Effector CD4-positive, alpha-beta T cell (primary cell): ENCODE measurements around the gene PTPRK.

ENCODE experiments used
- DNase-seq: peaks from one replicate; pipeline ENCODE4 v3.0.0-alpha.2; 2020
- total RNA-seq: gene quantifications from one replicate; lab custom pipeline; 2026; lab: John Stamatoyannopoulos, UW

PTPRK gene
- 0.94 reads per million for total RNA-seq

GRCh38 chr6:128520436-128521281 is at the start of gene PTPRK:
Gene PTPRK (minus strand): TSS chr6:128520599. CDS start chr6:128520358, 241 bp downstream.
- peak; percentile 62 for DNase-seq

DNA sequence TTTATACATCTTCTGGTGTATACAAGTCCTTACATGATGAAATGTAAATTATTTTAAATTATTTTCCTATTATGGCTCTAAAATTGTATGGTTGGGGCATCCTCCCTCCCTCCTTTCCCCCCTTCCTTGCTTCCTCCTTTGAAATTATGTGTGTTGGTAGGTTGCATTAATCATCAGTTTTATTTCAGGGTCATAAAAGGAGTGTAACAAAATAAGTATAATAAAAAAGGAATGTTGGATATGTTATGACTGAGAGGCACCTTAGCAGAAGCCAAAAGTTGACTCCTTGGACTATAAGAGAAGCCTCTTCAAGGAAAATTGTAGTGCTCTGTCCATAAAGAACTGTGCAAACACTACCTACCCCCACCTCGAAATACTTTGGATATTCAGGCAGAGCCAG is 46.6 kb upstream of the PTPRK start:
- DNase-seq = no peak

DNA sequence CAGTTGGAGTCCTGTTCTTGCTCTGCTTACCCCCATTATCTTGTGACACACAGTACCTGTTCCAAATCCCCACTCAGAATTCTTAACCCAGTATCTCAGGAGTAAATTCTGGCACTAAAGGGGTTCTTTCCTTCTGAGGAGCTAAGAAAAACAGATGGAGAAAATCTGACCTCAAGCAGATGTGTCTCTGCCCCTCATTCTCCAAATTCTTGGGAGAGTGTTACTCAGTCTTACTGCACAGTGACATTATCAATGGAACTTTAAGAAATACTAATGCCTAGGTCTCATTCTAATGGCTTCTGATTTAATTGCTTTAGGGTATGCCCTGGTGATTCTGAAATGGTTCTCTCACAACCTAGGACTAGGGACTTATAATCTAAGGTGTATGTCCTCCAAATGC is 40.6 kb upstream of the PTPRK start:
- no peak for DNase-seq

GRCh38 chr6:128558924-128559323 is 38.5 kb upstream of the PTPRK start:
- no peak for DNase-seq

DNA sequence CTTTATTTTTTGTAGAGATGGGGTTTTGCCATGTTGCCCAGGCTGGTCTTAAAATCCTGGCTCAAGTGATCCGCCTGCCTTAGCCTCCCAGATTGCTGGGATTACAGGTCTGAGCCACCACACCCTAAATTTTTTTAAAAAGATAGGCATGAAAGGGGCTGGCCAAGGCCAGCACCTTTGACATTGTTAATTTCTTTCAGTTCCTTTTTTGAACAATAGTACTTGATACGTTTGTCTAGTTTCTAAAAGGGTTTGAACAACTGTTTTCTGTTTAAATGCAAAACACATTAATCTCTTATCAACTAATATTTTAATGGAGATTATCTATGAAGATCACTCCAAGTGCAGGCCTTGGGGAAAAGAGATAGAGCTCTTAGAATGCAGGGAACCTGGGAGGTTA is 37.6 kb upstream of the PTPRK start:
- no peak for DNase-seq

- DNase-seq = no peak
Observed at GRCh38 chr6:128557081-128557480, 36.7 kb upstream of the PTPRK start.

GRCh38 chr6:128554302-128554701 is 33.9 kb upstream of the PTPRK start:
- no peak for DNase-seq

DNA sequence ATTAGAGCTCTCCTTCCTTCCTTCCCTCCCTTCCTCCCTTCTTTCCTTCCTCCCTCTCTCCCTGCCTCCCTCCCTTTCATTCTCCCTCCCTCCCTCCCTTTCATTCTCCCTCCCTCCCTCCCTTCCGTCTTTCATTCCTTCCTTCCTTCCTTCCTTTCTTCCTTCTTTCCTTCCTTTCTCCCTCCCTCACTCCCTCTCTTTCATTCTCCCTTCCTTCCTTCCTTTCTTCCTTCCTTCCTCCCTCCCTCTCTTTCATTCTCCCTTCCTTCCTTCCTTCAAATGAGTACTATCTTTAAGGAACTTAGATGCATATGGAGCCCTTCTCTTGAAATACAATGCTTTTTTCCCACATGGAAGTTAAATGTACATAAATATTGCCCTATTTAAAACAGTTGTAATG is 20.9 kb upstream of the PTPRK start:
- DNase-seq = no peak

DNA sequence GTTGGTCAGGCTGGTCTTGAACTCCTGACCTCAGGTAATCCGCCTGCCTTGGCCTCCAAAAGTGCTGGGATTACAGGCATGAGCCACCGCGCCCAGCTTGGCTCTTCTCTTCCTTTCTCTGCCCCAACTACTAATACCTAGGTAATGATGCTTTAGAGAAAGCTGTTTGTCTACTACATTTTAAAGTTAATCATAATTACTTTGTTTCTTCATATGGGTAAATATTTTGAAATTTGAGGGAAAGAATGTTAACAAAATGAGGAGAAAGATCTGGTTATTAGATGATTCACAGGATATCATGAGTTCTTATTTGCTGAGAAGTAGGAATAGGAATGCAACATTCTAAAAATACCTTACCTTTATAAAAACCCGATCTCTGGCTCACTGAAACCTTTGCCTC is 18.4 kb upstream of the PTPRK start:
- DNase-seq = no peak

DNA sequence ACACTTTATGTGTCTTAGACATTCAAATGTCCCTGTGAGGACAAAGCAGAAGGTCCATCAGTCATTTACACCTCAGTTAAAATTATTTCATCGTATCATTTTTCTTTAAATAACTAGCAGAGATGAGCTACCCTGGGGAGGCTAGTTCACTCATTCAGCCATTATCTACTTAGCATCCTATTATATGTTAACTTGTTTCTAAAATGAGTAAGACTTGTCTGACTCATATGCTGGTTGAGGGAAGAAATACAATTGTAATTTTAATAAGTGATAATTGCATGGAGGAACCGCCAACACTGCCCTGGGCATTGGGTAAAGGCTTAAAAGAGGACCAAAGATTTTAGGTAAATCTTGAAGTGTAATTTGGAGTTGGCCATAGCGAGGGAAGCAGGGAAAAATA is 12.4 kb upstream of the PTPRK start:
- DNase-seq = no peak

GRCh38 chr6:128532136-128532535 is 11.7 kb upstream of the PTPRK start:
- DNase-seq = no peak

DNA sequence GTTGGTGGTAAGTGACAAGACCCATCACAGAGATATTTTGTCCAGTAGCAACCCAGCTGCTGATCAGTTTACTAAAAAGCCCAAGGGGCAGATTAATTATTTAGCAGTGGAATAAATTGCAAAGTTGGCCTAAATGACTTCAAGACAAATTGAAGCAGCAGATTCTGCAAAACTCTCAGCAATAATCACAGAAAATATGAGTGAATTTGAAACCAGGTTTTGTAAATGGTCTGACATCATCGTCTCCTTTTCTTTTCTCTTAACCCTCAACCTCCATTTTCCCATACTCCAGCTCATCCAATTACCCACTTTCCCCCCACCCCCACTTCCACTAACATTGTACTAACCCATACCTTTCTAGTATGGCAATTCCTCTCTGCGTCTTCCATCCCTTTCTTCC is 11.3 kb upstream of the PTPRK start:
- DNase-seq = no peak

- no peak for DNase-seq
Observed at GRCh38 chr6:128528241-128528640, 7.8 kb upstream of the PTPRK start.

GRCh38 chr6:128527375-128527774 is 7.0 kb upstream of the PTPRK start:
- no peak for DNase-seq

GRCh38 chr6:128526152-128526914 is 5.9 kb upstream of the PTPRK start:
- DNase-seq = no peak

DNA sequence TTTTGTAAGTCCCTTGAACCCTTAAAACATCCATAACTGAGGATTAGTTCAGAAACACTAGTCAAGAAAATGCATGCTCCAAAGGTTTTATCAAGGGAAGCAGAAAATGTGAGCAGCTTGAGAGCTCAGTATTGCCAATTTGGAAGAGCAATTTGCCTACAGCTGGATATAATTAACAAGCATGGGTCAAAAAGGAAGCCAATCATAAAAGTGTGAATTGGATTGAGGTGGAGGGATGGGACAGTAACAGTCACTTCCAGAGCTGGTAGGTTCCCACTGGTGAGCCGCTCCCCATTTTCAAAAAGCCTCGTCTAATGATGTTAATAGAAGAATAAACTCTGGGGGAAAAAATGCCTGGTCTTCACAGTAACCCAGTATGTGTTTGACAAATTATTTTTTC is 5.0 kb upstream of the PTPRK start:
- DNase-seq = no peak

GRCh38 chr6:128521282-128521632 is 858 bp upstream of the PTPRK start:
- DNase-seq = no peak

- peak; percentile 6 for DNase-seq
Observed at GRCh38 chr6:128519931-128520435, 416 bp downstream of the PTPRK start.

- no peak for DNase-seq
Observed at GRCh38 chr6:128519132-128519930, 1.1 kb downstream of the PTPRK start.

DNA sequence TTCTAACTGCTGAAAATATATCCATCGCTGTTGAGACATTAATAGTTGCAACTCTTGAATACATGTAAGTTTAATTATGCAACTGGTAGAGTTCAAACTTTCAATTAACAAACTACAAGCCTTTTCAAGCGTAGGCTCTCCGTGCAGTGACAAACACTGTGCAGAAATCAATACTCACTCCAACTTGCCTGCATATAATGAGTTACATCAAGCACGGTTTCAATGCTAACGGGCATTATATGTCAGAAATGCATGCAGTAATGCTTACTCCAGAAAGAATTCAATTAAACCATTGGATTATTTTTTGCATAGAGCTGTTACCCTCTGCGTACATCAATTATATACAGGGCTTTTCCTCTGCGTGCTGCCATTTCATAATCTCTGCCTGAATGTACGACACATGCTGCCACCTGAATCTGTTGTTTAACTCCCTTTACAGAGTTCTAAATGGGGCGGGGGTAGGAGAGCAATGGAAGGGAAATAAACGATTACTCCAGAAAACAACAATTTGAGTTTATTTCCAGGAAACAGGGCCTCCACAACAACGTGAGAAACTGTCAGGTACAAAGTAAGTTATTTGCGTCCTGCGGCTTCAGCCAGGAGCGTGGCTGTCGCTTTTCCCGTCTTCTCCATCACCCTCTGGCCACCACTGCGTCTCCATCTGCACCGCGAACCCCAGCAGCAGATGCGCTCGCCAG is 1.8 kb downstream of the PTPRK start:
- DNase-seq = no peak

DNA sequence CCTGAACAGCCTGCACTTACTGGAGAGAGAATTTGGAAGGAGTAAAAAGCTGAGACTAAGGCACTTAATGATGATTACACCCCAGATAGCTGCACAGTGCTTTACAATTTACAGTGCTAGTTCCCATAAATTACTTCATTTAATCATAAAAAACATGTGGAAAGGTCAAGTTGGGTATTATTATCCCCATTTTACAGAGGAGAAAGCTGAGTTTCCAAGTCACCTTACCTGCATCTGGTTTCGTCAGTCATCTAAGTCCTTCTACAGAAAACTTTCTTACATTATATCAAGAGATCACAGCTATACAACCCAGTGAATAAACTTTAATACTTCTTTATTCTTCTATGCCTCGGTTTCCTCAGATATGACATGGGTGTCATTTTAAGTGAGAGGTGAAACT is 3.3 kb downstream of the PTPRK start:
- DNase-seq = no peak

- no peak for DNase-seq
Observed at GRCh38 chr6:128516514-128516898, 3.9 kb downstream of the PTPRK start.
